CD14-positive monocyte (primary cell): ENCODE data around the gene PCSK7. TPM values are rescaled to one million over a fixed set of nuclear protein-coding genes. Genes with fewer than 3 reads are reported as not detected.

Experiments used
- DNase-seq, 3 donors: peaks; one replicate each; pipeline ENCODE4 v3.0.0-alpha.2; 2011 to 2022
- H2AFZ ChIP-seq: 2 replicates; pipeline ENCODE4 v1.6.0; 2012; ENCODE audit warnings: mild to moderate bottlenecking, low read depth, low read length, inconsistent platforms; ENCODE audit not compliant: insufficient read depth, poor library complexity, severe bottlenecking
- H3K27ac ChIP-seq, 2 donors: 1 replicate in 1 of 2; 2 replicates in 1 of 2; pipeline ENCODE4 v1.5.1; 2012 to 2013; ENCODE audit warnings: low read length in 2 of 2, control low read depth in 1 of 2, inconsistent platforms in 1 of 2, low read depth in 1 of 2, mild to moderate bottlenecking in 1 of 2
- H3K27me3 ChIP-seq, 2 donors: one replicate each; pipeline versions ENCODE4 v1.6.0 to v1.6.1; 2011 to 2013; ENCODE audit warnings: low read length in 2 of 2; ENCODE audit not compliant: control insufficient read depth in 2 of 2, insufficient read depth in 2 of 2
- H3K36me3 ChIP-seq, 2 donors: replicated peaks in 1 of 2; 1 replicate in 1 of 2; 2 replicates in 1 of 2; pipeline versions ENCODE4 v1.5.1 to v1.6.1; 2012 to 2013; ENCODE audit warnings: low read length in 2 of 2, control low read depth in 1 of 2, inconsistent platforms in 1 of 2, mild to moderate bottlenecking in 1 of 2; ENCODE audit not compliant: insufficient read depth in 2 of 2, control insufficient read depth in 1 of 2
- H3K4me1 ChIP-seq, 2 donors: 1 replicate in 1 of 2; 2 replicates in 1 of 2; pipeline versions ENCODE4 v1.5.1 to v1.6.1; 2012 to 2013; ENCODE audit warnings: low read length in 2 of 2, control low read depth in 1 of 2, inconsistent platforms in 1 of 2, mild to moderate bottlenecking in 1 of 2, moderate library complexity in 1 of 2; ENCODE audit not compliant: insufficient read depth in 2 of 2, control insufficient read depth in 1 of 2
- H3K4me2 ChIP-seq: replicated peaks from 2 replicates; pipeline ENCODE3; 2012; ENCODE audit warnings: low read length, moderate library complexity, mild to moderate bottlenecking; ENCODE audit not compliant: poor library complexity, severe bottlenecking; ENCODE audit errors: extremely low read depth
- H3K4me3 ChIP-seq, 3 experiments: fragments of 200-600 bp in 1 of 3; sonication (generic) in 1 of 3; replicated peaks in 1 of 3; 1 replicate in 2 of 3; 2 replicates in 1 of 3; pipeline ENCODE4 v1.5.1; 2011 to 2013; ENCODE audit warnings: low read length in 3 of 3, mild to moderate bottlenecking in 3 of 3, control low read depth in 2 of 3, low read depth in 2 of 3, inconsistent platforms in 1 of 3, moderate library complexity in 1 of 3
- H3K79me2 ChIP-seq: 2 replicates; pipeline ENCODE4 v1.6.0; 2012; ENCODE audit warnings: mild to moderate bottlenecking, control low read depth, inconsistent platforms, low read length, moderate library complexity; ENCODE audit not compliant: insufficient read depth
- H3K9ac ChIP-seq: 2 replicates; pipeline ENCODE4 v1.6.0; 2017; ENCODE audit warnings: low read length, mild to moderate bottlenecking; ENCODE audit not compliant: insufficient read depth, poor library complexity, severe bottlenecking
- H3K9me3 ChIP-seq, 2 donors: replicated peaks in 1 of 2; 1 replicate in 1 of 2; 2 replicates in 1 of 2; pipeline versions ENCODE4 v1.5.1 to v1.6.1; 2012 to 2013; ENCODE audit warnings: low read length in 2 of 2, control low read depth in 1 of 2; ENCODE audit not compliant: control insufficient read depth in 1 of 2, insufficient read depth in 1 of 2
- H4K20me1 ChIP-seq: 2 replicates; pipeline ENCODE4 v1.6.0; 2012; ENCODE audit warnings: mild to moderate bottlenecking, low read length, control low read depth, moderate library complexity; ENCODE audit not compliant: insufficient read depth
- H3K27ac Mint-ChIP-seq, 7 donors: one replicate each; pipeline ENCODE4 v1.8.0; 2020; ENCODE audit warnings: mild to moderate bottlenecking in 7 of 7, mixed read lengths in 7 of 7, moderate library complexity in 6 of 7, inconsistent platforms in 2 of 7
- H3K27me3 Mint-ChIP-seq, 3 donors: one replicate each; pipeline ENCODE4 v1.8.0; 2021 to 2022; ENCODE audit warnings: low read depth in 3 of 3, mild to moderate bottlenecking in 3 of 3, mixed read lengths in 3 of 3, moderate library complexity in 3 of 3, inconsistent platforms in 1 of 3
- H3K36me3 Mint-ChIP-seq, 2 donors: one replicate each; pipeline ENCODE4 v1.8.0; 2020; ENCODE audit warnings: mixed read lengths in 2 of 2, inconsistent platforms in 1 of 2, mild to moderate bottlenecking in 1 of 2
- H3K4me1 Mint-ChIP-seq: one replicate; pipeline ENCODE4 v1.8.0; 2020; ENCODE audit warnings: mild to moderate bottlenecking, mixed read lengths
- H3K4me3 Mint-ChIP-seq, 2 donors: one replicate each; pipeline ENCODE4 v1.8.0; 2020; ENCODE audit warnings: mild to moderate bottlenecking in 2 of 2, mixed read lengths in 2 of 2, moderate library complexity in 1 of 2
- H3K9me3 Mint-ChIP-seq, 7 donors: one replicate each; pipeline ENCODE4 v1.8.0; 2020 to 2022; ENCODE audit warnings: mixed read lengths in 7 of 7, mild to moderate bottlenecking in 6 of 7, moderate library complexity in 6 of 7, inconsistent platforms in 2 of 7
- CTCF ChIP-seq: fragments of 200-600 bp; IDR thresholded peaks from one replicate; pipeline ENCODE4 v1.8.0; 2022; ENCODE audit warnings: antibody characterized with exemption, mild to moderate bottlenecking
- WGBS: methylation state at CpG from one replicate; pipeline ENCODE4 v1.1.5; 2013; ENCODE audit warnings: missing lambda C conversion rate; ENCODE audit not compliant: insufficient coverage; 5-methylcytosine and 5-hydroxymethylcytosine counted together
- intact Hi-C, 2 donors: fragments of 100-400 bp; cut with micrococcal nuclease; formaldehyde crosslinking; loops; one replicate each; pipeline versions ENCODE4 v1.15.0 to v1.15.1; 2023
- polyA plus RNA-seq, 3 donors: library from polyadenylated mRNA; depleted of rRNA in 1 of 3; unstranded in 2 of 3; stranded (reverse) in 1 of 3; fragments of 300-500 nt in 2 of 3; fragments of >200 nt in 1 of 3; fragmentation: Illumina TruSeq in 2 of 3; gene quantifications; 1 replicate in 2 of 3; 2 replicates in 1 of 3; pipeline ENCODE4 v1.2.3, GENCODE V29; 2012 to 2021

PCSK7 gene
- polyA plus RNA-seq, 3 donors = 6.1 to 93.8 (median 9.5) TPM

GRCh38 chr11:117179048-117179999 lies 52.5 kb downstream of the PCSK7 start:
- no peaks in the 10 kb centered on the region for H3K9me3 Mint-ChIP-seq

More at GRCh38 chr11:117179048-117179999, 52.5 kb downstream of the PCSK7 start:
- Histone ChIP-seq H3K9me3 (no peaks in the 10 kb centered on the region), H3K4me2 (peak overlapping the region; percentile 89), H3K27me3 (no peaks in the 10 kb centered on the region), H3K79me2 (peaks cover 19% of the 10 kb centered on the region), H3K4me1 (peaks cover 29 to 38% of the 10 kb centered on the region in 2 donors), H3K4me3 (peak overlapping the region; percentile 71 to 98 (median 82)), H3K9ac (peak overlapping the region; percentile 81), H2AFZ (peak overlapping the region; percentile 88), H3K36me3 (peaks cover 19 to 30% of the 10 kb centered on the region in 2 donors), H4K20me1 (no peaks in the 10 kb centered on the region), H3K27ac (peak overlapping the region; percentile 69 to 89)
- intact Hi-C loops = no loop called here
- Mint-ChIP-seq H3K4me3 (peak overlapping the region; percentile 96 to 98), H3K27me3 (peaks cover 0 to 4% (median 0%) of the 10 kb centered on the region in 3 donors), H3K36me3 (peaks cover 28 to 39% of the 10 kb centered on the region in 2 donors), H3K27ac (peak overlapping the region; percentile 87 to 97 (median 92)), H3K4me1 (peaks cover 26% of the 10 kb centered on the region)
- no peak for TF ChIP-seq CTCF
- WGBS = 0% methylated on average over 26 of the region's 39 CpGs
- DNase-seq = peak in 1 of 3 donors; percentile 28
